ENCODE results near the gene PFKM. TPM values are rescaled to one million over a fixed set of nuclear protein-coding genes. Genes with fewer than 3 reads are reported as not detected.
"Not testable (repeated sequence)": the region's sequence is repeated elsewhere in the genome, so short reads cannot be mapped to it uniquely, and the experiment has no call there.

PFKM gene
- total RNA-seq, 1 donor from 2014 or later = 141 TPM

- H3K4me3 Mint-ChIP-seq (ENCODE audit: low read depth) = no peak overlapping the region
- no peak for TF ChIP-seq CTCF (IDR thresholded peaks at IDR 0.05; ENCODE audit: unreplicated experiment)
- no peak overlapping the region for H3K27ac Mint-ChIP-seq
- no peaks in the 10 kb centered on the region for H3K9me3 Mint-ChIP-seq (ENCODE audit: low read depth)
- DNase-seq (ENCODE audit: low spot score, unreplicated experiment) = no peak
- no peaks in the 10 kb centered on the region for H3K27me3 Mint-ChIP-seq
- peaks cover 16% of the 10 kb centered on the region for H3K36me3 Mint-ChIP-seq (ENCODE audit: insufficient read depth)
- H3K4me1 Mint-ChIP-seq (ENCODE audit: low read depth) = no peaks in the 10 kb centered on the region
Measured at GRCh38 chr12:48142818-48143674, 23.9 kb downstream of the PFKM start.

- no peak for TF ChIP-seq CTCF (IDR thresholded peaks at IDR 0.05; ENCODE audit: unreplicated experiment)
Measured at GRCh38 chr12:48143898-48144297, 24.7 kb downstream of the PFKM start.

GRCh38 chr12:48145981-48146380 lies 26.8 kb downstream of the PFKM start:
- no peak for TF ChIP-seq CTCF (IDR thresholded peaks at IDR 0.05; ENCODE audit: unreplicated experiment)
- Mint-ChIP-seq H3K9me3 (ENCODE audit: low read depth) (no peaks in the 10 kb centered on the region), H3K4me3 (ENCODE audit: low read depth) (no peak overlapping the region), H3K27me3 (no peaks in the 10 kb centered on the region), H3K4me1 (ENCODE audit: low read depth) (no peaks in the 10 kb centered on the region), H3K36me3 (ENCODE audit: insufficient read depth) (peaks cover 19% of the 10 kb centered on the region), H3K27ac (no peak overlapping the region)
- no peak for DNase-seq (ENCODE audit: low spot score, unreplicated experiment)

More at GRCh38 chr12:48143898-48144297, 24.7 kb downstream of the PFKM start:
- Mint-ChIP-seq H3K4me1 (ENCODE audit: low read depth) (no peaks in the 10 kb centered on the region), H3K9me3 (ENCODE audit: low read depth) (no peaks in the 10 kb centered on the region), H3K4me3 (ENCODE audit: low read depth) (no peak overlapping the region), H3K27ac (no peak overlapping the region), H3K36me3 (ENCODE audit: insufficient read depth) (peaks cover 17% of the 10 kb centered on the region), H3K27me3 (no peaks in the 10 kb centered on the region)
- no peak for DNase-seq (ENCODE audit: low spot score, unreplicated experiment)

GRCh38 chr12:48151103-48151771 lies 32.1 kb downstream of the PFKM start:
- peaks cover 1% of the 10 kb centered on the region for H3K4me1 Mint-ChIP-seq (ENCODE audit: low read depth)
- no peak for DNase-seq (ENCODE audit: low spot score, unreplicated experiment)
- no peaks in the 10 kb centered on the region for H3K9me3 Mint-ChIP-seq (ENCODE audit: low read depth)
- peaks cover 9% of the 10 kb centered on the region for H3K36me3 Mint-ChIP-seq (ENCODE audit: insufficient read depth)
- H3K4me3 Mint-ChIP-seq (ENCODE audit: low read depth) = no peak overlapping the region
- no peak overlapping the region for H3K27ac Mint-ChIP-seq
- TF ChIP-seq CTCF (IDR thresholded peaks at IDR 0.05; ENCODE audit: unreplicated experiment) = no peak
- no peaks in the 10 kb centered on the region for H3K27me3 Mint-ChIP-seq

- H3K4me1 Mint-ChIP-seq (ENCODE audit: low read depth); H3K36me3 Mint-ChIP-seq (ENCODE audit: insufficient read depth); H3K9me3 Mint-ChIP-seq (ENCODE audit: low read depth); DNase-seq (ENCODE audit: low spot score, unreplicated experiment); H3K27ac Mint-ChIP-seq; H3K27me3 Mint-ChIP-seq: not testable (repeated sequence)
- peak overlapping the region; percentile 96 for H3K4me3 Mint-ChIP-seq (ENCODE audit: low read depth)
Measured at GRCh38 chr12:48155786-48156185, 36.6 kb downstream of the PFKM start.

Measured in progenitor cell of endocrine pancreas (in vitro differentiated cells).